Panc1 (cell line): ENCODE measurements around the gene APLF.

Experiments
- CTCF ChIP-seq: fragments of 450-650 bp; IDR thresholded peaks from 2 replicates; pipeline ENCODE4 v1.5.1; 2017; ENCODE audit warnings: mild to moderate bottlenecking
- TCF7L2 ChIP-seq: IDR thresholded peaks from 2 replicates; pipeline ENCODE4 v1.6.1; 2011; ENCODE audit warnings: mild to moderate bottlenecking, low read depth, low read length, inconsistent platforms

GRCh38 chr2:68577183-68577582 lies 109.8 kb downstream of the APLF start:
- no peak for TF ChIP-seq CTCF
- no peak for TF ChIP-seq TCF7L2
